Mammary epithelial cell (primary cell): ENCODE measurements around the gene SPDL1.

Experiments used
- CTCF ChIP-seq, 2 donors: IDR thresholded peaks in 1 of 2; conservative IDR thresholded peaks in 1 of 2; 2 replicates each; pipeline ENCODE4 v1.5.1; 2011 to 2012; ENCODE audit warnings: inconsistent platforms in 2 of 2, low read length in 2 of 2, mild to moderate bottlenecking in 2 of 2, control low read depth in 1 of 2, low read depth in 1 of 2; ENCODE audit not compliant: insufficient read depth in 1 of 2; ENCODE audit errors: extremely low read depth in 1 of 2
- EZH2 ChIP-seq: IDR thresholded peaks from 2 replicates; pipeline ENCODE4 v1.6.1; 2012; ENCODE audit warnings: low read length, inconsistent platforms, borderline replicate concordance

- no peak for TF ChIP-seq CTCF (conservative IDR thresholded peaks at IDR 0.05 in 1 of 2, IDR thresholded peaks at IDR 0.05 in 1 of 2; ENCODE audit: extremely low read depth in 1 of 2, insufficient read depth in 1 of 2, low read depth in 1 of 2, low read length in 2 of 2)
- TF ChIP-seq EZH2: no peak
These were observed 9.5 kb downstream of the SPDL1 start for GRCh38 chr5:169592937-169593650.
